GM19099 (cell line): ENCODE measurements around the gene PEX16.

Experiments
- POLR2A ChIP-seq: IDR thresholded peaks from 3 replicates; pipeline ENCODE4 v1.6.1; 2011; ENCODE audit warnings: low read depth; ENCODE audit not compliant: insufficient read length; ENCODE audit errors: extremely low read depth

PEX16 gene

DNA sequence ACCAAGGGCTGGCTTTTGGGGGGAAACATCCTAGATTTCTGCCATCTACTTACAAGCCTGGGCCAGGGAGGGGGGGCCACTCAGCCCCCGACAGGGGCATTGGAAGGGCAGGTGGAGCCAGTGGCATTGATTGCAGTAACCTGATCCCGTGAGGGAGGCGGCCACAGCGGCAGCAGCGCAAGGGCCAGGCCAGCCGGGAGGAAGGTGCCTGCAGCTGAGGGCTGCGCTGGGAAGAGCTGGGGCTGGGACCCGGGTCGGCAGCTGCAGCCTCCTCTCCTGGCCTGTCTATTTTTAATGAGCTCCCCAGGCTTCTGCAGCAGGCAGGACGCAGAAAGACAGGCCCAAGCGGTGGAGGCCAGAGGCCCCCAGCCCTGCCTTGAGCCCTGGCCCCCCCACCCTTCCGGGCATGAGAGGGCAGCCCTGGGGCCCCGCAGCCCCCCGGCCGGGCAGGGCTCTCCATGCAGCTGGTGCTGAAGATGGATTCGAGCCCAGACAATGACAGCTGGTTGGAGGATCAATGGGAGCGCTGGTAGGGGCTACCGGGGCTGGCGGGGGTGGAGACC lies 21.2 kb downstream of the PEX16 start:
- no peak for TF ChIP-seq POLR2A

DNA sequence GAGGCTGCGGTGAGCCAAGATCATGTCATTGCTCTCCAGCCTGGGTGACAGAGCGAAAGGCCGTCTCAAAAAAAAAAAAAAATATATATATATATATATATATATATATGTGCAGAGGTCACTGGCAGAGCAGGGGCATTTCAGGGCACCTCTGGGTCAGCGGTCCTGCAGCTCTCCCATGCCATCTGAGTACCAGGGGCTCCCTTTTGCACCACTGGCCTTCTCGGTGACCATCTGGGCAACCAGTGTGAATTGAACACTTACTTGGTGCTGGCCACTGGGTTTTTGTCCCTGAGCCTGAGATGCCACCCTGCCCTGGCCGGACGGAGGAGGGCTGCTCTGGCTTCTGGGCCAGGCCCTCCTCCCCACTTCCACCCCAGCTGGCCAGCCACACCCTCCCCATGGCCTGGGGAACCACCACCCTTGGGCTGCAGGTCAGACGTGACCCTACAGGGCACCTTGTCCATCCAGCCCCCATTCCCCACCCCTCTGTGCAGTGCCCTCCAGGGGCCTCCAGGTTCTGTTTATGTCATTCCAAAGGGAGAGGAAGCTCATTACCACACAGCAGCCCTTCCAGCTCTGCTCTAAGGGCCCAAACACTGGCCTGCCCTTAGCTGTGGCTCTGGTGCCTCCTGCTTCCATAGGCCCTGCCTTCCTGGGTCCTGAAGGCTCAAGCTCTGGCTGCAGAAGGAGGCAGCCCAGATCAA lies 22.0 kb downstream of the PEX16 start:
- no peak for TF ChIP-seq POLR2A

DNA sequence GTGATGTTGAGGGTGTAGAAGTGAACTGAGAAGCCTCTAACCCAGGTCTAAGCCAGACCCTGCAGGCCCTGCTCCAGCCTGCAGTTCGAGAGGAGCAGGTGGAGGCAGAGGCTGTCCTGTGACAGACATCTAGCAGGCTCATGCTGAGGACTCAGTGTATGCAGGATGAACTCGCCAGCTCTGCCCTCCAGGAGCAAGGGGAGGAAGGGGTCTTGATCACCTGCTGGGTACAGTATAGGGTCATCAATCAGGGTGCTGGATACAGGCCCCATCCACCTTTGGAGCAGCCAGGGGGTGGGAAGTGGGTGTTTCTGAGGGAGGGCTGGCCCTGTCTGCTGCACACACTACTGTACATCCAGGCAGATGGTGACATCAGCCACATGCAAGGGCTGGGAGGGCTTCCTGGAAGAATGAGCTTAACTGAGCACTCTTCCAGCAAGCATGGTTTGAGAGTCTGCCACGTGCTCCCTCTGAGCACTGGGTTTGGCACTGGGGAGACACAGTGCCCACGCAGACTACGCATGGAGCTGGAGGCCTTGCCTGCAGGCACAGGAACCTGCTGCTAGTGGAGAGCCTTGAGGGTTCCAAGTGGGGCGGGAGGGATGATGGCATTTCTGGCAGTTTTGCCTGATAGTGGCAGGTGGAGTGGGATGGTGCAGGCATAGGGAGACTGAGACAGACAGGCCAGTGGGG lies 23.0 kb downstream of the PEX16 start:
- TF ChIP-seq POLR2A: no peak

DNA sequence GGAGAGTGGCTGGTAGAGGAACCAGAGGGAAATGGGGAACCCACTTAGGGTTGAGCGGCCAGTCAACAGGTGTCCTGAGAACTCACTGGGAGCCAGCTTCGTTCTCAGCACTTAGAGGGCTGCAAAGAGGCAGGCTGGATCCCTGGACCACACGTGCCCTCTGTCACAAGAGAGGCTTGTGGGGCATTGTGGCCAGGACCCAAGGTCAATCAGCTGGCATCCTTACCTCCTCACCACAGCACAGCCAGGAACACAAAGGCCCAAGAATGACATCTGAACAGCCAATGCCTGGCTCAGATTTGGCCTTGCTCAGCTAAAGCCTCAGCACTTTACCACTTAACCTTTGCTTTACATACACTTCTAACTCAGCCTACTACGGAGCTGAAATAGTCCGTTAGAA lies 24.8 kb downstream of the PEX16 start:
- TF ChIP-seq POLR2A: no peak

DNA sequence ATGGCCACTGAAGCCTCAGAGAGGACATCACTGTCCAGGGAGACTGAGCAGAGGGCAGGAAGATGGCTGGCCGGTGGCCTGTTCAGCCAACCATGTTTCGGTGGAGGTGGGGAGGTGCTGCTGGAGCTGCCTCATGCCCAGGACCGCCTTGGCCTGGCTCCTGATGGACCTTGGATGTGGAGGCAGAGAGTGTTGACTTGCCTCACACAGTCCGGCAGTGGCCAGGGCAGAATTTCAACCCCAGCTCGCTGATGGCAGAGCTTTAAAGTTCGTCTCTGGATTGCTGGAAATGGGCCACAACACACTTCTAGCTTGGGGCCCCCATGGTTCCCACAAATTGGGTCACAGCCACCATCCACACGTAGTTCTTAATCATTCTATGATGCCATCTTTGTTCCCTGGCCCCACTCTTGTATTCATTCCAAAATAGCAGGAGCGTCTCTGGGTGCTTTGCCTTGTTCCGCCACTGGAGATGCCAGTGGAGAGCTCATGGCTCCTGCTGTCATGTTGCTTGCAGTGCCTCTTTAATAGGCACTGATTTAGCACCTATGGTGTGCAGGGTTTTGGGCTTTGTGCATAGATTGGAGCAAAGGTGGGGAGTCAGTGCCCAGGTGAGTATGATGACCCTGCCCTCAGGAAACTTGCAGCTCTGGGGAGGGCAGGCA lies 26.7 kb downstream of the PEX16 start:
- no peak for TF ChIP-seq POLR2A

DNA sequence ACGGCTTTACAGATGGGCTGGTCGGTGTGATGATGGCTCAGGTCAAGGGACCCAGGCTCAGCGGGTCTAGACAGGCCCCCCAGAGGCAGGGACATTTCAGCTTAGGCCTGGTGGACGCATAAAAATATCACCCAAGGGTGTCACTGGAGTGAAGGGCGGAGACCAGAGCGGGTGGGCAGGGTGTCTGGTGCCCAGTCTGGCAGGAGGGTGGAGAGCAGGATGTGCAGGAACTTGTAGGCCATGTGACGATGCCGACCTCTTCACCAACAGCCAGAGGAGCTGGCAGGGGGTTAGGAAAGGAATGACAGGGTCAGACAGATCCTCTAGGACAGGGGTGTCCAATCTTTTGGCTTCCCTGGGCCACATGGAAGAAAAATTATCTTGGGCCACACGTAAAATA lies 27.7 kb downstream of the PEX16 start:
- no peak for TF ChIP-seq POLR2A

DNA sequence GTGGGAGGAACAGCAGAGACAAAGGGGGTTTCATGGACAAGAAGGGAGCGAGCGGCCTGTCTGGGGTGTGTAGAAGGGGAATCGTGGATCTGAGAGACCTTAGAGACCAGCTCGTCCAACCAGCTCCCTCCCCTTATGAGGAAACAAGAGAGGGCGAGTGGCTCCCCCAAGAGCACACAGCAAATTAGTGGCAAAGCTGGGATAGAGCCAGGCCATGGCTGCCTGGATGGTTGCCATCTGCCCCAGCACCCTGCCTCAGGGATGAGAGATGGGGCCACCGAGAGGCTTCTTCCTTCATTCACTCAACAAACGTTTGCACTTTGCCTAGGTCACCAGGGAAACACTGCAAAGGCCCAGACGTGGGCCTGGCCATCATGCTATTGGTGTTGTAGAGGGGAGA lies 28.1 kb downstream of the PEX16 start:
- no peak for TF ChIP-seq POLR2A

DNA sequence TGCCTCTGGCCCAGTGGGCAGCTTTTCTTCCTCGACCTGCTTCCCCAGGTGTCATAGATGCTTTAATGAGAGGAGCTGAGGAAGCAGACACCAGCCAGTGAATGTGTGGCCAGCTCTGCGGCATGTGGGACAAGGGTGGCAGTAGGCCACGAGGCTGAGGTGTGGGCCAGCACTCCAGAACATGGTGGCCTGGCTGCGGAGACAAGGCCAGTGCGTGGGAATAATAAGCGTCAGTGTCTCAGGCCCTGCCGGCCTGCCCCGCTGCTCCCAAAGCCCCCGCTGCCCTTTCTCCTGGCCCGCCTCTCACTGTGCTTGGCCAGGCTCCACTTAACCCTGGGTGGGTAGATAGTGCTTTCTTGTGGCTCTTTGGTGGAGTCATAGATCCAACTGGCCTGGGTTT lies 30.1 kb downstream of the PEX16 start:
- no peak for TF ChIP-seq POLR2A

DNA sequence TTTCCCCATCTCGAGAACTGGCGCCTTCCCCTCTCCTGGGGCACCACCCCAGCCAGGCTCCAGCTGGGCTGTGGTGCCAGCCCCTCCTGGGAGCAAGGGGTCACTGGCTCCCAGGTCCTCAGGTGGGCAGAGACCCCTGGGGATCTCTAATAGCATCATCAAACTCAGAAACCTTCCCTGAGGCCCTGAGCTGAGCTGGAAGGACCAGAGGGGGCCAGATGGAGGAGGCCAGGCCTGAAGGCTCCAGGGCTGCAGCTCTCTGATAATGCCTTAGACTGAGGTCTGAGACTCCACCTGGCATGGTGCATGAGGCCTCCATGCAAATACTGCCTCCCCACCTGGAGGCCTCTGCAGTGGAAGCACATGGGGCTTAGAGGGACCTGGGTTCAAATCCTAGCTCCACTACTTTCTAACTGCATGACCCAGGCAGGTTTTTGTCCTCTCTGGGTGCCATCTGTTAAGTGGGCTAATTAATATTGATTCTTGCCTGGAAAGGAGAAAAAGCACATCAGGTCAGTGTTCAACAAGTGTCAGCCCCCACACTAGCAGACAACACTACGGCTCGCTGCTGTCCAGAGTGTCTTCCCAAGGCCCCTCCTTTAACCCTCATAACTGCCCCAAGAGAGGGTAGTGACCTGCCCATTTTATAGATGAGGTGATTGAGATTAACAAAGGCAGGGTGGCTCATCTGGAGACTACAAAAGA lies 30.7 kb downstream of the PEX16 start:
- no peak for TF ChIP-seq POLR2A

DNA sequence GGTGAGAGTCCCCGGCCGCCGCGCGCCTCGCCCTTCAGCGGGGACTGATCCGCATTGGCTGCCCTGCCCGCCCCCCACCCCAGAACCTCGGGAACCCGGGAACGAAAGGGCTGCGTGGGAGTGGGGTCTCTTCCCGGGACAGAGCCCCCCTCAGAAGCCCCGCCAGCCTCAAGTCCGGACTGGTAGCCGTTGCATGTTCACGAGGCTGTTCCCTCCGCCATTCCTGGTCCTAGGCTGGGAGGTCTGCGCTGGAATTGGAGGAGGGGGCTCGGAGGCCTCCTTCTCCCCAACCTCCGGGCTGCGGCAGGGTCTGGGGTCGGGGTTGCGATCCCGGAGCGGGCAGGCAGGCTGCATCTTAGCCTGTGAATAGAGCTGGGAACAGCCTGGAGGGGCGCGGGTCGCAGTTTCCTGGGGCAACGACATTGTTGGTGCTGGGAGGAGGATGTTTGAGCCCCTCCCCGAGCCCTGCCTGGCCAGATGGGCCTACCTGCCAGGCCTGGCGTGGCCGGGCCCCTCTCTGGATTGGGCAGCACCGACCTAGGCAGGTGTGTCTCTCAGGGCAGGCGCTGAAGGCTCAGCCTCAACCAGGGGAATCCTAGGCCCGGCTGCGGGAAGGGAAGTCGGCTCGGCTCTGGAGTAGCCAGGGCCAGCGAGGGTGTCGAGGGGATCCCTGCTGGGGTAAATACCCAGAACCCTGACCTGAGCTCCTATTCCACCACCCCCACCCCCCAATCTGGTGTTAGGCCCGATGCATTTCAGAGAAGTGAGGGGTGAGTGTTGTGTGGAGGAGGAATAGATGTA lies 31.6 kb downstream of the PEX16 start:
- TF ChIP-seq POLR2A: no peak

DNA sequence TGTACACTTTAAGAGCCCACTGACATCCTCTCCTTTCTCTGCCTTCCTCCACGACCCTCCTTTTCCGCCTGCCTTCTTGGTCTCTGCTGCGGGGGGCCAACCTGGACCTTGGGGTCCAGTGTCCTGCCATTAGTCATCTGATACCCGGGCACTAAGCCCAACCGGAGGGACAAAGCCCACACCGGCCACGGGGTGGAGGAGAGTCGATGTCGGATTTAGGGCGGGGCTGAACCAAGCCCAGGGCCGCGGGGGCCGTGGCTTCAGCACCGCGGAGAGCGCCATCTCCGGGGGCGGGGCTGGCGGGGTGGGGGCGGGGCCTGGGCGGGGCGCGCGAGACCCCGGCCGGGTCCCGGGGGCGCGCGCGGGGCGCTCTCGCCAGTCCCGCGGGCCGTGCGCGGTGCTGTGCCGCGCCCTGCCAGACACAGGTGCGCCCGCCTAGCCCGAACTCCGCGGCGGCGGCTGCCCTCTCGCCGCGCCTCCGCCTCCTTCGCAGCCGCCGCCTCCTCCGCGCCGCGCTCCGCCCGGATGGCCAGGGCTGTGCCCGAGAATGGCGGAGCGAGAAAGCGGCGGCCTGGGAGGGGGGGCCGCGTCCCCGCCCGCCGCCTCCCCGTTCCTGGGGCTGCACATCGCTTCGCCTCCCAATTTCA lies 32.3 kb downstream of the PEX16 start, which contains the start of gene MAPK8IP1:
Gene MAPK8IP1, plus strand, starts transcription at position 378 of the 647 bp plus-strand sequence. Its CDS starts 170 bp downstream, at position 548.
- TF ChIP-seq POLR2A: no peak

DNA sequence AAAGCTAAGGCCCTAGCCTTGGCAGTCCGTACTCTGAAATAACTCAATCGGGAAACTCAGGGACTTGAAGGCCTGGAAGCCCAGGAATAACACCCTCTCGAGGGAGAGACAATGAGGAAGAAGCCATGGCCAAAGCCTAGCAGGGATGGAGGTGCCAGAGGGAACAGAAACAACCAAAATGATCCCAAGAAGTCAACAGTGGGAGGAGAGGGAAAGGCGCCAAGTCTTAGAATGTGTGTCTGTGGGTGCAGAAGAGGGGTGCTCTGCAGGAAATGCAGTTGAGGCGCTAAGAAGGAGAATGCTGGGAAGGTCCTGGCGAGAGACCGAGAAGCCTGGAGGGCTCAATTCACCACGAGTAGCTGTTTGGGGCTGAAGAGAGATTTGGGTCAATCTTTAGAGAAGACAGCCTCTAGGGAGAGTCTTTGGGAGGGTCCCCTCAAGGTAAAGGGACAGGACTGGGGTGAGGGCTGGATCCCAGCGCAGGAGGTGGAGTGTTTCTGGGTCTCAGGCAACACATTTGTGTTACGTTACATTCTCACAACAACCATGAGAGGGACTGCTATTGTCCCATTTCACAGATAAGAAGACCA lies 33.0 kb downstream of the PEX16 start:
- no peak for TF ChIP-seq POLR2A

DNA sequence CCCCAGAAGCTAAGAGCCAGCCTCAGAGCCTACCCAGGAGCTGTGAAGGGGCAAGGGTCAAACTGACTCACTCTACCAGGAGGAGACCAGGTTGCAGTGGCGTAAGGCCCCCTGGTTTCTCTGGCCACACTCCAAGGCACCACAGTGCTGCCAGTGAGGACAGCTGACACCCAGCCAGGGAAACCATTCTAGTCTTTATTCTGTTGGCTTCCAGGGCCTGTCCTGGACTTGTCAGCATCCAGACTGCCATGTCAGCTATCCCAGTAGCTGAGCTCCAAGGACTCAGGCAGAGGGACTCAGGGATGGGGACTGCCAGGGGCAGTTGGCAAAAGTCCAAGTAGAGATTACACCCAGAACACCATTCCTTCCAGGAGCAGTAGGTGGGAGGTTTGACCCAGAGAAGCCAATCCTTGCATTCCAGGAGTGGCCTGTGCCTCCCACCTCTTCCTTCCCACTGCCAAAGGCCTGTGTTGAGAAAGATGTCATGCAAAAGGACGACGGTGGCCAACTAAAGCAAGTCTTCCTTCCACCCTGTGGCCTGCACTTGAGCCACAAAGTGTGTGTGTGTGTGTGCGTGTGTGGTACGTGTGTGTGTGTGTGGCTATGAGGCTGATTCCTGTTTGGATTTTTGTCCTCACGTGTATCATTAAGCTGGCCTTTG lies 35.8 kb downstream of the PEX16 start:
- TF ChIP-seq POLR2A: no peak
